Ascending aorta (tissue), 2 donors: ENCODE measurements around the gene ZNF681. TPM values are rescaled to one million over a fixed set of nuclear protein-coding genes. Genes with fewer than 3 reads are reported as not detected.

Source experiments
- DNase-seq, 2 donors: peaks; one replicate each; pipeline ENCODE4 v3.0.0-alpha.2; 2019; ENCODE audit warnings: low spot score in 2 of 2
- H3K27ac ChIP-seq, 2 donors: fragments of 200-600 bp; sonication (generic); one replicate each; pipeline ENCODE4 v1.5.1; 2016 to 2017; ENCODE audit warnings: mild to moderate bottlenecking in 1 of 2
- H3K27me3 ChIP-seq: fragments of 200-600 bp; sonication (generic); one replicate; pipeline ENCODE4 v1.5.1; 2017
- H3K36me3 ChIP-seq, 2 donors: fragments of 200-600 bp; sonication (generic); one replicate each; pipeline ENCODE4 v1.5.1; 2016
- H3K4me1 ChIP-seq, 2 donors: fragments of 200-600 bp; sonication (generic); one replicate each; pipeline ENCODE4 v1.5.1; 2016 to 2017; ENCODE audit warnings: mild to moderate bottlenecking in 1 of 2
- H3K4me3 ChIP-seq, 2 donors: fragments of 200-600 bp; sonication (generic); one replicate each; pipeline ENCODE4 v1.5.1; 2016 to 2017; ENCODE audit warnings: mild to moderate bottlenecking in 1 of 2
- H3K9me3 ChIP-seq, 2 donors: fragments of 200-600 bp; sonication (generic); one replicate each; pipeline ENCODE4 v1.5.1; 2016
- CTCF ChIP-seq, 3 experiments: fragments of 200-600 bp in 2 of 3; fragments of 450-650 bp in 1 of 3; sonication (generic) in 2 of 3; IDR thresholded peaks; one replicate each; pipeline ENCODE4 v1.5.1; 2016 to 2019; ENCODE audit warnings: antibody characterized with exemption in 3 of 3, mild to moderate bottlenecking in 1 of 3, moderate library complexity in 1 of 3
- intact Hi-C: fragments of 100-400 bp; cut with DNase I; formaldehyde crosslinking; loops from one replicate; pipeline ENCODE4 v1.15.1; 2023
- total RNA-seq: library from RNA; depleted of rRNA; stranded (reverse); fragments of >200 nt; gene quantifications from one replicate; pipeline ENCODE4 v1.1.0, GENCODE V29; 2016

The ZNF681 gene
- total RNA-seq = 1.9 TPM

- peaks cover 0 to 2% of the 10 kb centered on the region in 2 donors for H3K36me3 ChIP-seq
- H3K4me3 ChIP-seq = peak within 1 kb of the TSS; percentile 52 to 86
- H3K4me1 ChIP-seq = peaks cover 0 to 5% of the 10 kb centered on the region in 2 donors
- peak within 1 kb of the TSS; percentile 71 to 77 for H3K27ac ChIP-seq
- no peaks in the 10 kb centered on the region for H3K27me3 ChIP-seq
- H3K9me3 ChIP-seq = no peaks in the 10 kb centered on the region
- TF ChIP-seq CTCF (IDR thresholded peaks at IDR 0.05) = peak in 1 of 3 experiments; percentile 17
- DNase-seq = peak; percentile 71 to 93
- intact Hi-C loops = loop anchor here (2.0 to 5.0 kb wide), 2 partner anchors 72 to 274 kb away; partner anchors contain the start of gene ZNF675
These were observed at the start of gene ZNF681 for GRCh38 chr19:23758187-23759074. Gene ZNF681 (minus strand): TSS chr19:23758891. CDS start chr19:23758749, 142 bp downstream.

- intact Hi-C loops = no loop called here
- Histone ChIP-seq H3K9me3 (peaks cover 0 to 6% of the 10 kb centered on the region in 2 donors), H3K27me3 (no peaks in the 10 kb centered on the region), H3K4me1 (no peaks in the 10 kb centered on the region), H3K36me3 (peaks cover 3 to 8% of the 10 kb centered on the region in 2 donors), H3K4me3 (no peak overlapping the region), H3K27ac (no peak overlapping the region)
- no peak for DNase-seq
- TF ChIP-seq CTCF (IDR thresholded peaks at IDR 0.05) = no peak
These were observed 46.0 kb upstream of the ZNF681 start for GRCh38 chr19:23804676-23805075.

DNA sequence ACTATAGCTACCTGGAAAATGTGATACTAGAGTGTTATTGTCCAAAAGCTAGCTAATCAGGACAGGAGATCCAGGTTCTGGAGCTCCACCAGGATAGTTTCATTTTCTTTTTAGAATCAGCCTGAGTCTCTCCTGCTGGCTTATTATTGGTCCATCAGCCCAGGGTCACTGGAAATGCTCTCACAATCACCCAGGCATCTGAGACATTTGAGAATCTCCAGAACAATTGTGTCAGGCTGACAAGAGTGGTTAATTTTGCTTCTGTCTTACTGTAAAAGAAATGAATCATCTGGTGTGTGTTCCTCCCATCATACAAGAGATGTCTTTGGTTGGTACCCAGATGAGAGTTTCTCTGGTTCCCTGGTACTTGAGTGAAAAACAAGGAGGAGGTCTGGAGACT is 43.6 kb upstream of the ZNF681 start:
- Histone ChIP-seq H3K9me3 (no peaks in the 10 kb centered on the region), H3K4me1 (no peaks in the 10 kb centered on the region), H3K27me3 (no peaks in the 10 kb centered on the region), H3K27ac (no peak overlapping the region), H3K36me3 (no peaks in the 10 kb centered on the region), H3K4me3 (no peak overlapping the region)
- no peak for TF ChIP-seq CTCF (IDR thresholded peaks at IDR 0.05)
- intact Hi-C loops = no loop called here
- DNase-seq = no peak

DNA sequence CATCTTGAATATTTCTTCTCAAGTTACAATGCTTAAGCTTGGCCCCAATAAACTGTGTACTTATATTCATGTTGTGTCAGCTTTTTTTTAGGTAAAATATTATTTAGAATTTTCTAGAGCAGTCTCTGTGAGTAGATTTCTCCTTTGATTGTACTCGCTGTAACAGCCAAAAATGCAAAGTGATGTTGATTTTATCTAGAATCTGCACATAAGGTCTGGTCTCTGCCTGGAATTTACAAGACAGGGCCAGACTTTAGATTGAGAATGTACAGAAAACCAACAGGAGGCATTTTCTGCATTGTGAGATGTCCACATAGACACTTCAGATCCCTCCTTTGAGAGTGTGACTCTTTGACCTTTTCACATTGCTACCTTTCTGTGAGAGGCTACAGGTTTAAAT is 43.1 kb upstream of the ZNF681 start:
- H3K27me3 ChIP-seq = no peaks in the 10 kb centered on the region
- H3K4me3 ChIP-seq = no peak overlapping the region
- no peak overlapping the region for H3K27ac ChIP-seq
- no peaks in the 10 kb centered on the region for H3K36me3 ChIP-seq
- TF ChIP-seq CTCF (IDR thresholded peaks at IDR 0.05) = no peak
- DNase-seq = no peak
- intact Hi-C loops = no loop called here
- no peaks in the 10 kb centered on the region for H3K9me3 ChIP-seq
- no peaks in the 10 kb centered on the region for H3K4me1 ChIP-seq

- H3K9me3 ChIP-seq = peaks cover 0 to 9% of the 10 kb centered on the region in 2 donors
- intact Hi-C loops = no loop called here
- no peak for DNase-seq
These were observed 42.2 kb upstream of the ZNF681 start for GRCh38 chr19:23800868-23801267.

More at GRCh38 chr19:23800868-23801267, 42.2 kb upstream of the ZNF681 start:
- H3K27me3 ChIP-seq = no peaks in the 10 kb centered on the region
- H3K4me3 ChIP-seq = no peak overlapping the region
- H3K27ac ChIP-seq = no peak overlapping the region
- no peaks in the 10 kb centered on the region for H3K4me1 ChIP-seq
- no peak for TF ChIP-seq CTCF (IDR thresholded peaks at IDR 0.05)
- H3K36me3 ChIP-seq = no peaks in the 10 kb centered on the region
